Uterus (tissue), 2 donors: ENCODE data around the gene ANO4.

Experiments used
- CTCF ChIP-seq, 4 experiments: fragments of 200-600 bp in 2 of 4; fragments of 450-650 bp in 2 of 4; sonication (generic) in 2 of 4; IDR thresholded peaks; one replicate each; pipeline ENCODE4 v1.5.1; 2016 to 2019; ENCODE audit warnings: antibody characterized with exemption in 4 of 4, mild to moderate bottlenecking in 2 of 4, moderate library complexity in 1 of 4
- POLR2A ChIP-seq, 2 donors: fragments of 450-650 bp; IDR thresholded peaks; one replicate each; pipeline ENCODE4 v1.6.1; 2016; ENCODE audit warnings: antibody characterized with exemption in 2 of 2, mild to moderate bottlenecking in 1 of 2, moderate library complexity in 1 of 2

- TF ChIP-seq CTCF (IDR thresholded peaks at IDR 0.05) (no peak), POLR2A (IDR thresholded peaks at IDR 0.05) (no peak)
Observed at GRCh38 chr12:100920493-100920892, 125.9 kb downstream of the ANO4 start.
